OCI-M1 (cell line): ENCODE results near the gene TPM2.

ENCODE experiments used
- DNase-seq: peaks from one replicate; lab custom pipeline; 2025; lab: John Stamatoyannopoulos, UW

The TPM2 gene

DNA sequence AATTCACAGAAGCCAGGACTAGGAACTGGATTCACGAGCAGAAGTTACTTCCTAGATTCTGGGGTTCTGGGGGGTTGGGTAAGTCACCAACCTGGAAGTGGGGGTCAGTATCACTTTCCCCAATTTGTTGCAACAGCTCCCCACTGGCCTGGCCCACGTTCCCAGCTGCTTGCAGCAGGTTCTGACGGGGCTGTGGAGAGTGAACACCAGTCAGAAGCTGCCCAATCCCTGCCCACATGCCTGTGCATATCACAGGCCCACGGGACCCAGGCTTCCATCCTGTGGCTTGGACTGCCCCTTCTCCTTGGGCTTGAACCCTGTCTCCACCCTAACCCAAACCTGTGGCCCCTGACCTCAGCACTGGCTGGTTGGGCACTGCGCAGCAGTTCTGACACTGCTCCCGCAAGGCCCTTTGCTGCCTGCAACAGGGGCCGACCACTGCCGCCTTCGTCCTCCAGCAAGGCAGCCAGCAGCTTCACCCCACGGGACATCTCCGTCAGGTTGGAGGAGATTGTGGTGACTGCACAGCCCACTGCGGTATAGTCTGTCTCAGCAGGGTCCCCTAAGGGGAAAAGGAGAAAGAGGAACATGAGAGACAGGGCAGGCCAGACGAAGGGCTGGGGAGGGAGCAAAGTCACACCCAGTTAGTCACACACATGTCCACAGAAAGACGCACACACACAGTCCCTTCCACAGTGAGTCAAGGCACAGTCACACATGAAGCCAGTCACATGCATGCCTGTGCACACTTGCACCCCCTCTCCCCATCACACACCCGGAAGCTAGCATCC, 29.2 kb upstream of the TPM2 start:
- DNase-seq: no peak

DNA sequence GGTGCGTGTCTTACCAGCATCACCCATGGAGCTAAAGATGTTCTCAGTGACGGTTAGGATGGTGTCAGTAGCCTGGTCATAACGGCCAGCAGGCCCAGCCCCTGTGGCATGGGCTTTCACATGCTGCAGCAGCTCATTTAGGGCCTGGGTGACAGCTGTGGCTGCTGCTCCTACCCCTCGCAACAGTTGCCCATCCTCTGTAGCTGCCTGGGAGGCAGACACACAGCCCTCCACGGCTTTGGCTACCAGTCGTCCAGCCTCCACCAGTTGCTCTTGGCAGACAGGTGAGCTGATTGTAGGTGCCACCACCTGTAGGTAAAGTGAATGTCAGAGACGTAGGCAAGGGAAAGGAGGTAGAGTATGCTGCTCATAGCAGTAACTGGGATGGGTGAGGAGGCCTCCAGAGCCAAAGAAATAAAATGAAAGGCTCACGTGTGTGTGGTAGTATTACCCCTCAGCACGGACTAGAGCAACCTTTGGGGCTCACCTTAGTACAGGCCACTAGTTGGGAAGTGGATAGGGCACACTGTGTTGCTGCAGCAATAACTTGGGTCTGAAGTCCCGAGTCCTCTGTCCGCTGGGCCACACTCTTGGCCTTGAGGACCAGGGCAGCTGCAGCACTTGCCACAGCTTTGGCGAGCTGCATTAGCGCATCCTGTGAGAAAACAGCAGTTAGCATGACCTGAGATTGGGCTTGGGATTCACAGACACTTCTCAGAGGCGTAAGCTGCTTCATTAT, 27.6 kb upstream of the TPM2 start:
- no peak for DNase-seq

DNA sequence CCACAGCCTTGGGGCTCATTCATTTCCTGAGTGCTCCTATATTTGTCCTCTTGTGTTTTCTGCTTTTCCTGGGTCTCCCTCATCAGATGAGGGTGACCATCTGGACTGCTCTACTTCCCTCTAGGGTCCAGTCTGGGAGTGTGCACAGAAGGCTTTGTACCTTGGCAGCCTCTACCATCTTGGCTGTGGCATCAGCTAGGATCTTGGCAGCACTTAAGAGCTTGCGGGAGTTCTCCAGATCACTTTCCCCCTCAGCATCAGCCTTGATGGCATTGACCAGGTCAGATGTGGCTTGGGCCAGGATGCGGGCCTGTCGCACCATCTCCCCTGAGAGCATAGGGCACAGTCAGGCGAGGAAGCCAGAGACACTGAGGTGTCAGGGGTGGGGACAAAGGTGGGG, 26.5 kb upstream of the TPM2 start:
- DNase-seq: no peak

DNA sequence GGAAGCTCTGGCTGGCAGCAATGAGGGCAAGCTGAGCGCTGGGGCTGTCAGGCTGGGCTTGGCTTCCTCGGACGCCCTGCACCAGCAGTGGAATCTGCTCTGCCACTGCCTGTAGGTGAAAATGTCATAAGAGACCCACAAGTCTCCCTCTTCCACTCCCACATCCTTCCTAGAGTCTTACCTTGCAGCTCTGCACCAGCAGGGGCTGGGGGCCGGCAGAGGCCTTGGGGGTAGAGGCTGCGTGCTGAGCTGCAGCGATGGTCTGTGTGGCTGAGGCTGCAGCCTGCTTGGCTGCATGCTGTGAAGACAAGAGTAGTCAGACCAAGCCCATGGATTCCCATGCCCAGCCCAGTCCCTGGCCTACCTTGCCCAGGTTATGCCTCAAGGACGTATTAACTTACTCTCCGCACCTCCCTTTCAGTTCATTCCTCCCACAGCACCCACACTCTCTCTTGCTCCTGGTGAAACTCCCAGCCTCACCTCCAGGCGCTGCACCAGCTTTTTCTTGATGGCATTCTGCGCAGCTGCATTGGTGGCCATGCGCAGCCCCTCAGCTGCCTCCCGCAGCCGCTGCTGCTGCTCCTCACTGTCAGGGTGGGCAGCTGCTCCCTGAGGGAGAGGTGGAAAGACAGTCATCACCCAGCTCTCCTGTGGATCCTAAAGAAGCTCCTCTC, 25.0 kb upstream of the TPM2 start:
- no peak for DNase-seq

DNA sequence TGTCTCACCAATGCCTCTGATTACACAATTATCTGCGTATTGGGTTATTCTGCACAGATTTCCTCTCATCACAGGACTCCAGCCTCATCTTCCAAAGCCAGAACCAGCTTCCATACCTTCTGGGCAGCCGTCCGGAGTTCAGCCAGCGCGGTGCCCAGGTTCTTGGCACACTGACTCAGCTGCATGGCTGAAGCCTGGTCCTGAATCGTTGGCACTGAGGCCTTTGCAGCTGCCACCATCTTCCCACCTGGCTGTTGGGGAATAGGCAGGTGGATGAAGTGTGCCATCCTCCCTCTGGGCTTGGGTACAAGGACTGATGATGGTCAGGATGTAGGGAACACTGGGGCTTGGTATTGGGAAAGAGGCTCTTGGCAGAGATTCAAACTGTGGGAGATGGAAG, 24.4 kb upstream of the TPM2 start:
- DNase-seq: no peak

DNA sequence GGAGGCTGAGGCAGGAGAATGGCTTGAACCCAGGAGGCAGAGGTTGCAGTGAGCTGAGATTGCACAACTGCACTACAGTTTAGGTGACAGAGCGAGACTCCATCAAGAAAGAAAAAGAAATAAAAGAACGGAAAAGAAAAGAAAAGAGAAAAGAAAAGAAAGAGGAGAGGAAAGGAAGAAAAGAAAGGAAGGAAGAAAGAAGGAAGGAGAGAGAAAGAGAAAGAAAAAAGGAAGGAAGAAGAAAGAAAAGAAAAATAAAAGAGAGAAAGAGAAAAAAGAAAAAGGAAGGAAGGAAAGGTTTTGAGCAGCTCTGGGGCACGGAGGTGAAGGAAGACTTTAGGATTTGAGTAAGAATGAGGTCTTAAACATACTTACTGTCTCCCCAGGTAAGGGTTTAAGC, 23.9 kb upstream of the TPM2 start:
- no peak for DNase-seq

DNA sequence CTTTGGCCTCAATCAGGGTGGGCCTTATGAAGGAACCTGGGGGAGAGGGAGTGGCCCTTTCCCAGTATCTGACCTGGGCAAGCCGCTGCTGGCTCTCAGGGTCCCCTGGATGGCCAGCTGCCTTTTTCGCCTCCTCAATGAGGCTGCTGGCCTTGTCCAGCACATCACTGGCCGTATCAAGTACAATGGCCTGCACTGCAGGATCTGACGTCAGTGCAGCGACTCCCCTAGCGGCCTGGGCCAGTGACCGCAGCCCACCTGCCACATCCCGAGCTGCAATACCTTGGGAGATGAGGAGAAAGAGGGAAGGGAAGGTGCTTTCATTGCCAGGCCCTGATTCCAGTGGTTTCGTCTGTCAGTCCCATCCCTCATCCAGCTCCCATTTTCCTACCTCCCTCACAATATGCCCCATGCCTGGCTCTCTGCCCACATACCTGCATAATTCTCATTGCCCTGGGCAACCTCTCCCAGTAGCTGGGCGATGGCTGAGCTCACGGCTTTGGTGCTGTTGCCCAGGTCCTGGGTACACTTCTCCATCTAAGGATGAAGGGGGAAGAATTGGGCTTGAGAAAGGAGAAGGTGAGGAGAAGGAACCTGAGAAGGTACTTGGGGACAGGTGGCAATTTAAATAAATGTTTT, 23.2 kb upstream of the TPM2 start:
- no peak for DNase-seq

DNA sequence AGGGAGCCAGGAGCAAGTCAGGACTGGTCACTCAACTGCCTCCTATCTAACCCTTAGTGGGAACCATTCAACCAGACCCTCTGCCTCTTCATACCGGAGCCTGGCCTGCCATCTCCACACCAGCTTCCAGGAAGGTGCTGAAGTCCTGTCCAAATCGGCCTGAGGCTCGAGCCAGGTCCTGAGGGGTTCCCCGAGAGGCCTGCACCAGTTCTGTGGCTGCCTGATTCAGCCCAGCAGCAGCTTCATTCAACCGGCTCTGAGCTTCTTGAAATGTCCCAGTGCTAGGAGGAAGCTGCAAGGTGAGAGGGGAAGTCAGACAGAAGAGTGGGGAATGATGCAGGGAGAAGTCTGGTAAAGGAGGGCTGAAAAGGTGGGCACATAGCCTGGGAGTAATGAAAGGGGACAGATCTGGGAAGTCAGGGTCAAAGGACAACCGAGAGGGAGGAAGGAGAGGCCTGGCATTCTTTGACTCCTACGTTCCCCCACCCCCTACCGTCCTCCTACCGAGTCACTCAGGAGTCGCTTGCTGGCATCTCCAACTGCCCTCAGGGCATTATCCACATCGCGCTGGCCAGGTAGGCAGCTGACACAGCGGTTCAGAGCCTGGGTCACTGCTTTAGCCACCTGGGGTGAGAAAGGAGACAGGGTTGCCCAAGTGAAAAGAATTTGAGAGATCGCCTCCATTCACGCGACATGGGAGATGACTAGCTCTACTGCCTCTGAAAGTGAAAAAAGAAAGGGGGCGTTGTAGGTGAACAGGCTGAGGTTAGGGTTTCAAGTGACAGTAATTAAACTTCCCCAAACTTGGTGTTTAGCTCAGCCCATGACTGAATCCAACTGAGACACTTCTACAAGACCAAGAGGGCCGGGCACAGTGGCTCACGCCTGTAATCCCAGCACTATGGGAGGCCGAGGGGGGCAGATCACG, 22.0 kb upstream of the TPM2 start:
- DNase-seq: no peak

DNA sequence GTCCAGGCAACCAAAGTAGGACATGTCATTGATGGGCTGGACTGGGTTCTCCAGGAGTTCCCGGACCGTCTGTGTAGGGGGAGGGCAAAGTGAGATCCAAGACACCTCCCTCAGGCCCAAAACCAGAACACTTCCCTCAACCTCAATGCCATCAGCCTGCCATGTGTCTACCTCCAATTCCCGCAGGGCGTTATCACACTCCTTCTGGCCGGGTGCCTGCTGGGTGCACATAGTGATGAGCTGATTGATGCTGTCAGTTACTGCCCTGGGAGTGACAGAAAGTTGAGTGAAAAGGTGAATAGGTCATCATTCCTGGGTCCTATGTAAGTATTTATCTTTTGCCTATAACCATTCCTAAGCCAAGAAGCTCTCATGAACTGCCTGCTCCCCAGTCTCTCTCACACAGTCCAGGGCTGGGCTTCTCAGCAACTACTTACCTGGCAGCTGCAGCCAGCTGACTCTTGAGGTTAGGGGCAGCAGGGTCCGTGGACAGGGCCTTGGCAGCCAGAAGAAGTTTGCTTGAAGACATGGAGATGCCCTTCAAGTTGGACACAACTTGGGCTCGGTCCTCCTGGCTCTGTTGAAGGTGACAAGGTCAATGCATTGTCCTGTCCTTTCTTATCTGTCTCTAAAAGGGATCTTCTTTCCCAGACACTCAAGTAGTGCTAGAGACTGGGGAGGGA, 21.2 kb upstream of the TPM2 start:
- DNase-seq: no peak

DNA sequence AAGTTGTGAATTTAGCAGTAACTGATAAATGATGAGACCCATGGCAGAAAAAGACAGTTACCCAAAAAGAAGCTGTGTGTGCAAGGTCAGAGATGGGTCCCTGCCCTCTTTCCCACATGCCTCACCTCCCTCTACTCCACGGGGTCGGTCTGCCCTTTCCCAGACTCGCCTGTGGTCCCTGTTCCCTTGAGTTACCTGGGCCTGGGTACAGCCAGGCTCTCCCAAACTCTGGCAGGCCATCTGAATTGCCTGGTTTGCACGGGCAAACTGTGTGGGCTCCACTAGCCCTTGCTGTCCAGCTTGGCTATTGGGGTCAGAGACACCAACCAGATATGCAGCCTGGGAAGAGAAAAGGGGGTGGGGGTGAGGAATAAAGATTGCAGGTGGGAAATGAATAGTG, 18.4 kb upstream of the TPM2 start:
- no peak for DNase-seq

DNA sequence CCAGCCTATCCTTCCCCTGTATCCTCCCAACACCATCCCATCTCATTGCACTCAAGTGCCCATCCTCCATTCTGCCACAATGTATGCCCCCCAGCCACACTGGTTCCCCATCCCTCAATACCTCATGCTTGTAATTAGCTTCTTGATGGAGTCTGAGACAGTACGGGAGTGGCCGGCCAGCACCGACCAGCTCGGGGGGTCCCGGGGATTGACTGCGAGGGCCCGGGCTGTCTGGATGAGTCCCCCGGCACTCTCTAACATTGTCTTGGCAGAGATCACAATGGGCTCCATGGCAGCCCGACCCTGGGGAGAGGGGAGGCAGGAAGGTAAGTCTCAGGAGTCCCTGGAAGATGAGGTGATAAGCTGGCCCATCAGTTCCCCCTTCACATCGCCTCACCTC, 17.2 kb upstream of the TPM2 start:
- no peak for DNase-seq

DNA sequence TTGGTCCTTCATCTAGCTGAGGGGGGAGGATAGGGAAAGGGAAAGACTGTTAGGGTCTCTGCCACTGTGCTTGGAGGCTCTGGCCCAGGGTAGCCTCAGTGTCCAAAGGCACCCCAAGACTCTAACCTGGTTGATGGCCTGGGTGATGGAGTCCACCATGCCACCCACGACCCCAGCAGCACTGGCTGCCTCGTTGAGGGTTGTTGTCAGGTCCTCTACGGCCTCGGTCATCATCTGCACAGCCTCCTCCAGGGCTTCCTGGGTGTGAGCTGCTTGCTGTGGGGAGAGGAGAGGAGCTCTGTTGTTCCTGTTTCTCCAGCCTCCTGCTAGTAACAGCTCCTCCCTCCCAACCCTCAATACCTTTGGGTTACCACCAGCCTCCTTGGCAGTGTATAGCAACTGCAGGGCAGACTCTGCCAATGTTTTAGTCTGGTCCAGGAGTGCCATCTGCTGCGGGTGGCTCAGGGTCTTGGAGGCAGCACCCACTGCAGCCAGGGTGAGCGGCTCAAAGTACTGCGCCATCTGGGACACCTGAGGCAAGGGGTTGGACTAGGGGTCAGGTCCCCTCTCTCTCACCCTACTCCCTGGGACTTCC, 16.2 kb upstream of the TPM2 start:
- no peak for DNase-seq

DNA sequence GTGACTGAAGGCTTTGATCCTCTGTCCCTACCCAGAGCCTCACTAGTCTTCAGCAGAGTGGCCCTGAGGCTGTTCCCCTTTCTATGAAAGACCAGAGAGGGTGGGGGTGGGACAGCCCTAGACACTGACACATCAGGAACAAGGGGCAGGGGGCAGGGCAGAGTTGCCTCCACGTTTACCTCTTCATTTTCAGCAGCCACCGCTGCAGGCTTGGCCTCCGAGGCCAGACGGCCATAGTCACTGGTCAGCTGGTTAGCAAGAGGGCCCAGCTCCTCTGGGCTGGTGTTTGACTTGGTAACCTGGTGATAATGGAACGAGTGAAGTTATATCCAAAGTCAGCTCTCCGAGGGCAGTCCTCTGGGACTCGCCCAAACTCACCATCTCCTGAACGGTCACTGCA, 15.6 kb upstream of the TPM2 start:
- DNase-seq: no peak

DNA sequence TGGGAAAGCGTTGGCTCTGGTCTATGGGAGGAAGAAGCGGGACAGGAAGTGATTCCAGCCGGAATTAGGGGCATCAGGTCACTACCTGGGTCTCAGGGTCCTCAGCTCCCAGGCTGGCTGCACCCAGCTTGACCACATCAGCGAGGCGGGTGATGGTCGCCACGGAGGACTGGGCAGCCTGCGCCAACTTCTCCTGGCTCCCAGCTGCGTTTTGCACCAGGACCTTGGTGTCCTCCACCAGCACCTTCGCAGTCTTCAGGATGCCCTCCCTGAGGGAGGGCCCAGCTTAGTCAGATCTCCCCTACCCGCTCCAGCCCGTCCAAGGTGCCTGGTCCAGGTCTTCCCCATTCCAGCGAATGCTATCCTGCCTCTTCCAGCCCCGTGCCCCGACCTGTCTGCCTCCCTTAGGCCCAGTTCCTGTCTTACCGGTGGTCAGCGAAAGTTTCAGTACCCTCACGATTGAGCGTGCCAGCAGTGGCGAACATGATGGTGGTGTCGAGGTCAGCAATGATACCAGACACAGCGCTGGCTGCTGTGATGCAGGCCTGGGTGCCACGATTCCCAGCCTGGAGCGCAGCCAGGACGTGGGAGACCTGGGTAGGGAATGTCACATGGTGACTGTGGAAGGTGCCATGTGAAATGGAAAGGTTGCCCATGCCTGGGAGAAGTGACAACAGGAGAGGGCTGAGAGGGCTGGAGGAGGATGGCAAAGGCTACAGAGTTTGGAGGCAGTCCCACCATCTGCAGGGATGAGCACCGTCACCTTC, 14.4 kb upstream of the TPM2 start:
- no peak for DNase-seq

DNA sequence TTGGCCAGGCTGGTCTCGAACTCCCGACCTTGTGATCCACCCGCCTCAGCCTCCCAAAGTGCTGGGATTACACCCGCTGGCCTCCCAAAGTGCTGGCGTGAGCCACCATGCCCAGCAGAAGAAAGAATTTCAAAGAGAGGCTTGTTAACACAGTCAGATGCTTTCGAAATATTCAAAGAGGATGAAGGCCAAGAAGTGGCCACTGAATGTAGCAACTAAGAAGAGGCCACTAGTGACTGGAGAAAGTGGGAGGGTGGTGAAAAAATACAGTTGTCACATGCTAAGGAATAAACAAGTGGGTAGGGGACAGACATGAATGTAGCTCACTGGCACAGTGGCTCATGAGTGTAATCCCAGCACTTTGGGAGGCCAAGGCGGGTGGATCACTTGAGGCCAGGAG, 13.0 kb upstream of the TPM2 start:
- no peak for DNase-seq

DNA sequence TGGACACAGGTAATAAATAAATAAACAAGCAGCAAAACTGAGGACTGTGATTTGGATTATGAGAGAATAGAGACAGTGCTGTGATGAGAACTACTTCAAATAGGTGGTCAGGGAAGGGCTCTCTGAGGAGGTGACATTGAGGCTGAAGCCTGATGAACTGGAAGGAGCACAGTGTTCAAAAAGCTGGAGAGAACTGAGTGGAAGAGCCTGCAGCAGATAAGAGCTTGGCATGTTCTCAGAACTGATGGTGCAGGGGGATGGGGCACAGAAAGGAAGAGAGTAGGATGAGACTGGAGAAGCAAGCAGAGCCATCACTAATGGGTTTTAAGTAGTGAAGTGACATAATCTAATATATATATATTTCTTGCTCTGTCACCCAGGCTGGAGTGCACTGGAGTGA, 11.2 kb upstream of the TPM2 start:
- no peak for DNase-seq

DNA sequence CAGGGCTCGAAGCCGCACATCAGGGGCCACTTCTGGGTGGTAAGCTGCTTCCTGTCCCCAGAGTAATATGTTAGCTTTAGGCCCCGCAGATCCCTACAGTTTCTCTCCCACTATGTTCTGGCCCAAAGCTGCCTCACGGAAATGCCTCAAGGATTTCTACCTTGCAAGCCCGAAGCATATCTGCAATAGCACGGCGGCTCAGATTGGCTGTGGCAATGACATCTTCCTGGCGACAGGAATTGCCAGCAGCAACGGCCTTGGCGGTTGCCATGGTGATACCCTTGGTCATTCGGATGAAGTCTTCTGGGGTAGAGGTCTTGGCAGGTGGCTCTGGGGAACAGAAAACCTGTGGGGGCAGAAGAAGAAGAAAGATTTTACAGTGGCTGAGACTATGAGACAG, 10.3 kb upstream of the TPM2 start:
- DNase-seq: no peak

DNA sequence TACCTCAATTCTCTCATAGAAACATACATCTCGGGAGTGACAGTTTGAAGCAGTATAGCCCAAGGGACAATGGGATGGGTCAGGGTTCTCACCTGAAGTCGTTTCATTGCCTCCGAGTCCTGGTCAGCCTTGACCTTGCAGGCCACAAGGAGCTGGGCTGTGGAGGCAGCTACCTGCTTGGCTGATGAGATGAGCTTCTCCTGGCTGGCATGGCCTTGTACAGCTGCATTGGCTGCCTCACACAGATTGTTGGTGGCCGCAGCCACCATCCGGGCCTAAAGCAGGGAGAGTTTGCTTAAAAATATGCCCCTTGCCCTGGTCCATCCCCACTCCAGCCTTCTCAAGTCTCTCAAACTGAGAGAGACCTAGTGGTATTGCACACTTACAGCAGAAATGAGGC, 8.5 kb upstream of the TPM2 start:
- no peak for DNase-seq

DNA sequence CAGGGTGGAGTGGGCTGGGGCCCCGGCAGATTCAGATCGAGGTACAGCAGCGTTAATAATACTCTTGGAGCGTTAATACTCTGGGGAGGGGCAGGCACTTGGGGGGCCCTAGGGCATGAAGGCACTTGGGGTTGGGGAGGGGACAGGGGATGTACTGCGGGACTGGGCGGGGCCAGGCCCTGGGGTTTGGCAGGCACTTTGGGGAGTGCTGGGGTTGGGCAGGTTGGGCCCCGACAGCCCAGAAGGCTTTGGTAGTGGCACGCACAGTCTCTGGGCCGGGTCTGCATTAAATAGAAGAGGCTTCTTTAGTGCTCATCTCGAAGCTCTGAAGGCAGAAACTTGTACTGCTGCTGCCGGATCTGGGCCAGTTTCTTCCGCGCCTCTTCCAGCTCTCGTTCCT, 7.8 kb upstream of the TPM2 start:
- no peak for DNase-seq
